Umbilical cord (tissue), 2 donors: ENCODE measurements around the gene PIK3R5. TPM values are rescaled to one million over a fixed set of nuclear protein-coding genes. Genes with fewer than 3 reads are reported as not detected.
"Not testable (repeated sequence)": the region's sequence is repeated elsewhere in the genome, so short reads cannot be mapped to it uniquely, and the experiment has no call there.

Experiments used
- DNase-seq: peaks from one replicate; pipeline ENCODE4 v3.0.0-alpha.2; 2015; ENCODE audit warnings: low spot score
- total RNA-seq: library from RNA; depleted of rRNA; stranded (reverse); fragments of >200 nt; gene quantifications from one replicate; pipeline ENCODE4 v1.2.3, GENCODE V29; 2014; ENCODE audit warnings: low replicate concordance; ENCODE audit not compliant: insufficient read depth

Gene PIK3R5
- total RNA-seq, 1 donor from 2014 or later, result 4.3 TPM

DNA sequence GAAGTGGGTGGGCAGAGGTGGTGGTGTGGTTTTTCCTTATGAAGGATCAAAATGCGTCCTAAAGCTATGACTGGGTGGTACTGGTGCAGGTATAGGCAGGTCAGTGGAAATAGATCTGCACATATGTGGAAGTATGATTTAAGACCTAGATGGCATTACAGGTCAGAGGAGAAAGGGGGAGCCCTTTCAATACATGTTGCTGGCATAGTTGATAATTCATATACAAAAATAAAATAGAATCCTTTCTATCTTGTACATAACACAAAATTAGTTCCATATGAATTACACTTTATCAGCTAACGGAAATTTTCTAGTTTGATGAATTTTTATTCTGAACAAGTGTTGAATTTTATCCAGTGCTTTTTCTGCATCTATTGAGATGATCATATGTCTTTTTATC, 20.8 kb upstream of the PIK3R5 start:
- no peak for DNase-seq

DNA sequence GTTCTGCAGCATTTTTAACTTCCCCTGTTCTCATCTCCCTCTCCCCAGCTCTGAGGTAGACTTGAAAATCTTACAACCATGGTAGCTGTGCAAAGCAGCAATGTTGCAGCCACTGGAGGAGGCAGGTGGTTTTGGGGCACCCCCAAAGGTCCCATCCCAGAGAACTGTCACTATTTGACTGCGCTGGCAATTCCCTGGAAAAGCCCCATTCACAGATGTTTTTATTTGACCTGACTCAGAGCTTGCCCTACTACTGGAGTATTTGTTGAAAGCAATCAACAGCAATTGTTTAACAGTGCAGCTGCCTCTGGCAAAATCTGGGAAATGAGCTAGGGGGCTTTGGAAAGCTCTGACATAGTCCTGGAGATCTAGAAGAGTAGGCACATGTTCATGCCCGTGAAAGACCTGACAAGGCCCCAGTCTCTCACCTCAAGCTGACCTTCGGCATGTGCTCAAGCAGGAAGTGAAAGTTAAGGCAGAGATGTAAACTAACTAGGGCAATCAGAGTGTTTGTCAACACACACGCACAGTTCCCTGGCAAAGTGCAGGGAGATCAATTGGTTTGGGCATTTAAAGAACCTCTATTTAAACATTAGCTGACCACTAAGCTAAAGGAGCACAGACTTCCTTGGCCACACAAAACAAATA, 19.7 kb upstream of the PIK3R5 start:
- no peak for DNase-seq

DNA sequence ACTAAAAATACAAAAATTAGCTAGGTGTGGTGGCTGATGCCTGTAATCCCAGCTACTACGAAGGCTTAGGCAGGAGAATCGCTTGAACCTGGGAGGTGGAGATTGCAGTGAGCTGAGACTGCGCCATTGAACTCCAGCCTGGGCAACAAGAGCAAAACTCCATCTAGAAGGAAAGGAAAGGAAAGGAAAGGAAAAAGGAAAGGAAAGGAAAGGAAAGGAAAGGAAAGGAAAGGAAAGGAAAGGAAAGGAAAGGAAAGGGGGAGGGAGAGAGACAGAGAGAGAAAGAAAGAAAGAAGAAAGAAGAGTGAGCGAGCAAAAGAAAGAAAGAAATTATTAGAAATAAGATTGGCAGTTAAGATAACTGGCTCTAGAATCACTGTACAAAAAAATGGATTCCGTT, 18.7 kb upstream of the PIK3R5 start:
- DNase-seq, result not testable (repeated sequence)

DNA sequence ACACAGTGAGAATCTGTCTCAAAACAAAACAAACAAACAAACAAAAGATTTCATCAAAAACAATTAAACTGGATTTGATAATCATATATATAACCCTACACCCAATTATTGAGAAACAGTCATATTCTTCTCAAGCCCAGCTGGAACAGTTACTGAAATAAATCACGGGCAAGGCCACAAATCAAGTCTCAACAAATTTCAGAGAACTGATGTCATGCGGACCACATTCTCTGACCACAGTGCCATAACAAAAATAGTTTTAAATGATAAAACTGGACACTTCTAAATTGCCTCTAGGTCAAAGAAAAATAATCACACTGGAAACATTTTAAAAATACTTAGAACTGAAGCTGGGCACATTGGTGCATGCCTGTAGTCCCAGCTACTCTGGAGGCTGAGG, 15.9 kb upstream of the PIK3R5 start:
- DNase-seq, result no peak

DNA sequence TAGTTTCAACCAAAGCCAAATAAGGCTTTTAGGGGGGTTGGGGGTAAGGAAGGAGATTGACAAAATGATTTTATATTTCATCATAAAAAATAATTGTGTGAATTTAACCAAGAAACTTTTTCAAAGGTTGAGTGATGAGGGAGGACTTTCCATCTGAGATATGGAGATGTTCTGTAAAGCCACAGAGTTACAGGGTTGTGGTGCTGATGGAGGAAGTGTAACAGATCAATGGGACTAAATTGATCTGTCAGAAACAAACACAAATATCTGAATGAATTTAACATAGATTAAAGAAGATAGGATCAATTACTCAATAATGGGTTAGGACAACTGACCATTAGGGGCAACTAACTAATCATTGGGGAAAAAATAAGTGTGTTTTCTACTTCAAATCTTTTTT, 14.2 kb upstream of the PIK3R5 start:
- no peak for DNase-seq

DNA sequence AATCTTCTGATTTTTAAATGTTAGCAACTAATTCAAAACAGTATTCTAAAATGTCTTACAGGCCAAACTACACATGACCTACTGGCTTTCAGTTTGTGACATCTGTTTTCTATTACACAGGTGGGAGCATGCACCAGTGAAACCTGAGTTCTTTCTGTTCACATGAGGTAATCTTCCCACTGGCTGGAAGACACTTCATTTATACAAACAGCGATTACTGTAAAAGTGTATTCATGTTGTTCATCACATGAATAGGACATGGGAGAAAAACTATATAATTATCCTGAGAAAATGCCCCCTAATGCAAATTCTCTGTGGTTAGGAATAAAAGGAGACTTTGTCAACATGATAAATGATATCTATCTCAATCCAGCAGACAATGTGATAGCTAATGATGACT, 11.1 kb upstream of the PIK3R5 start:
- no peak for DNase-seq

DNA sequence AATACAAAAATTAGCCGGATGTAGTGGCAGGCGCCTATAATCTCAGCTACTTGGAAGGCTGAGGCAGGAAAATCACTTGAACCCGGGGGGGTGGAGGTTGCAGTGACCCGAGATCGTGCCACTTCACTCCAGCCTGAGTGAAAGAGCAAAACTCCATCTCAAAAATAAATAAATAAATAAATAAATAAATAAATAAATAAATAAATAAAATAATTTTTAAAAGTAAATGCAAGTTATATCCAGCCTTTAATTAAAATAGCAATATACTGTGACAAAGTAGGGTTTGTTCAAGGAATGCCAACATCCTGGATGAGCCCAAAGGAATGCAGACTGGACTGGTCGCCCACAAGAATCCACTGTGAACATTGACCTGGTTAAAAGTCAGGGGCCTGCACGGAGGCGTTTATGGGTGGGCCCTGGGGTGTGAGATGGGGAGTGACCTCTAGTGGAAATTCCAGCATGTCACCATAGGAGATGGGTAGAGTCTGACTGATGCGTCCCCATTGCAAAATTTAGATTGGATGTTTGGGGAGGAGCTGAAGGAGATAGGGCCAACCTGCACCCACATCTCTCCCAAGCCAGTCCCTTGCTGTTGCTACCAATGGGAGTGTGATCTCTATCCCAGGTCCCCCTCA, 9.7 kb upstream of the PIK3R5 start:
- DNase-seq, result no peak

DNA sequence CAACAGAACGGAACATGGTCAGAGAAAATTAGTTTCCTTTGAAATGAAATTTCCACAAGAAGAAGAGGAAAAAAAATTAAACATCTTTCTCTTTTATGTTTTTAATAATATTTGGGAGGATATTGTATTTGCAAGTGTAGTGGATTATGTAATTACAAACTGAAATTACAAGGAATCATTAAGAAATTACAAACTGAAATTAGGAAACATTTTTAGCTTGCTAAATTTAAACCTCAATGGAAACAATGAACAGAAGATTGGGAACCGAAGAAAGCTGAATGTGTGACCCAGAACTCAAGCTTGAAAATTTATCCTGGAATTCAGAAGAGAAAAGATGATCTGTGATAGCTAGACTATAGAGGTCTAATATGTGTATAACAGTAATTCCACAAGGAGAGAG, 4.4 kb upstream of the PIK3R5 start:
- no peak for DNase-seq

DNA sequence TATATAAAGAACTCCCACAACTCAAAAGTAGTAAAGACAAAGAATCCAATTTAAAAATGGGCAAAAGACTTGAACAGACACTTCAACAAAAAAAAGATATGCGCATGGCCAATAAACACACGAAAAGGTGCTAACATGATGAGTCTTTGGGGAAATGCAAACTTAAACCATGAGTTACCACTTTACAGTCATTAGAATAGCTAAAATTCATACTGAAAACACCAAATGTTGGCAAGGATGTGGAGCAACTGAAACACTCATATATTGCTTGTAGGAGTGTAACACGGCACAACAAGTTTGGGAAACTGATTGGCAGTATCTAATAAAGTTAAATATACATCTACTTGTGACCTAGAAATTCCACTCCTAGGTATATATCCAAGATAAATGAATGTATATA, 3.0 kb upstream of the PIK3R5 start:
- DNase-seq, result no peak

DNA sequence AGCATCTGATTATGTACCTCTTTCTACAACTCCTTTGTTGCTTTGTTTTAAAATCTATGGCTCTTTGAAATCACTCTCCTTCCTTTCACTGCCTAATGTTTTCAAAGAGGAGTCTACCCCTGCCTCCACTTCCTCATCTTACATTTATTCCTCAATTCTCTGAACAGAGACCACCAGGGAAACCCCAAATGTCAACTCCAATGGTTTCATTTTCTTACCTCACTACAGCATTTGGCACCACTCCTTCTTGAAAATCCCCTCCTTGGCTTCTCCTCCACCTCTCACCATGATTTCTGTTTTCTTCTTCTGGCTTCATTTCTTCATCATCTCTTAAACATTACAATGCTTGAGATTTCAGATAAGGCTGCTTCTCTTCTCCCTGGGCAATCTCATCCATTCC, 2.4 kb upstream of the PIK3R5 start:
- DNase-seq, result no peak

DNA sequence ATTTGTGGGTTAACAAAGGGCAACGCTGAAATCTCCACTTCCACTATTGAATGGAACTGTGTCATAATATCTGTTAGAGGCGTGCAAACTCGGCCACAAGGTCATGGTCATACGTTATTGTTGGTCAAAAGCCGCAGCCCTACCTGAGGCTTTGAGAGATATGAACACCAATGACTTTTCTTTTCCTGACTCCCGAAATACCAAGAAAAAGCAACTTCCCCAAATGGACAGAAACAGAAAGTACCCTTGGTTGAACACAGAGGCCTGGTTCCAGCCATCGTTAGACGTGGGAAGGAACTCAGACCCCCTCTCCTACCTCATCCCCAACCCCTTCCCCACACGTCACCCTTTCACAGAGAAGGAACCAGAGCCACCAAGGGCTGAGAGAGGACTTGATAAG, 1.4 kb upstream of the PIK3R5 start:
- peak; percentile 17 for DNase-seq

DNA sequence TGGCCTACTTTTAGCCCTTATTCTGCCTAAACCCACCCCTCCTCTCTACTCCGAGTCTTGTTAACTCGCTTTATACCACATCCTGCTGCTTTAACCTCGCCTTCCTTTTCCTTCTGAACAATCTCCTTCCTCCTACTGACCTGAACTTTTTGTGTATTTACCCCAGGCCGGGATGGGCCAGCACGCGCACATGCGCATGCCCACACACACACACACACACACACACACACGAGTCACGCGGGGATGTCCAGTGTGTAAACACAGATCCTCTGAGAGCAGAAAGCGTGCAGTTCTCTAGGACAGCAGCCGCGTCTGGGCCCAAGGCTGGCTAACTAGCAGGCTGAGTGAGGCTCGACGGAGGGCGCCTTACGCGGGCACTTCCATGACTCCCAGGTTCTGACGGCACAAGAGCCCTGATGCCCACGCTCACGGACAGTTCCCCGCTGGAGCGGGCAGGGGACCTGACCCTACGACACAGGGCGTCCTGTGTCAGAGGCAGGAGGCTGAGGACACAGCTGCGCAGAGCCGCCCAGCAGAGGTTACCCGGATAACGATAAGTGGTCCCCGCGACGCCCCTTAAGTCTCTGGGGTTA, 610 bp downstream of the PIK3R5 start:
- peak; percentile 3 for DNase-seq

DNA sequence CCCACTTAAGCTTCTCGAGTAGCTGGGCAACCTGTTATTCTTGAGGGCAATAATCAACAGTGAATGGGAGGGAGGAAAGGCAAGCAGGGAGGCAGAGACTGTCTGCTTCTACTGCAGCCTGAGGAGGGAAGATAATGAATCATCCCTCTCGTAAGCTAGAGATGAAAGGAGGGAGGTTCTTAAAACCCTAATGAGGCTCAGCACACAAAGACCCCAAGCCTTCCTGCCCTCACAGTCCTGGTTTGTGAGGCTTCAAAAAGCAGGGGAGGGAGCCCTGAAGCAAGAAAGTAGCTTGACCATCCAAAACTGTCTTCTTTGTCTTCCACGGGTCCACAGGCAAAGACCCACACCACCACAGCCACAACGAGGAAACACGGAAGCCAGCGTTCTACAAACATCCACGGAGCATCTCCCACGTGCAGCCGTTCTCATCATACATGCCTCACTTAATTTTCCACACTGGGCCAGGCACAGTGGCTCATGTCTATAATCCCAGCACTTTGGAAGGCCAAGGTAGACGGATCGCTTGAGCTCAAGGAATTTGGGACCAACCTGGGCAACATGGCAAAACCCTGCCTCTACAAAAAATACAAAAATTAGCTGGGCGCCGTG, 1.8 kb downstream of the PIK3R5 start:
- DNase-seq, result no peak

DNA sequence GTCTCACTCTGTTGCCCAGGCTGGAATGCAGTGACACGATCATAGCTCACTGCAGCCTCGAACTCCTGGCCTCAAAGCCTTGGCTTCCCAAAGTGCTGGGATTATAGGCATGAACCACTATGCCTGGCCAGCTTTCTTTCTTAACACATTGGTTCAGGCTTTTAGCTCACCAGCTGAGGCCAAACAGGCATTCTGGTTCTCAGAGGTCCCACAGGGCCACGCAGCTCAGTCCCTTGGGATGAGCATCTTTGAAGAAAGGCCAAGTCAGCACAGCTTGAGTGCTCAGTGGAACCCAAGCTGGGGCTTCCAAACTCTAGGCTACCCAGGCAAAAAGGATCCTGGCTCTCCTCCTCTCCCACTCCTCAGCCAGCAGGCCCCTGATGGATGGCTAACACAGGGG, 2.5 kb downstream of the PIK3R5 start:
- no peak for DNase-seq

DNA sequence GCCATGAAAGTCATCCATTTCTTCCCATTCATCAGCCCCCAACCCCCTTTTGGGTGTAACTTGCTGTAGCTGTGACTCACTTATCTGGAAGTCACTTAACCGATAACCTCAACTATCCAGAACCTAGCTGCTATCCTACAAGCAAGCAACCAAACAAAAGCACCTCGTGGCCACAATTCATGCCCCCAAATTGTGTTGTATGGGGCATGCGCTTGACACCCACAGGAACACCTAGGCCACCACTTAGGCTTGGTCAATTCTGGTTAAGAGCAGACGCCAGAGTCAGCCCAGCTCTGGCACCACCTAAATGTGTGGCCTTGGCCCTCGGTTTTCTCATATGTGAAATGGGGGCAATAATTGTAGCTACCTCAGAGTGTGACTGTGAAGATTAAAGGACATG, 3.7 kb downstream of the PIK3R5 start:
- DNase-seq, result no peak

DNA sequence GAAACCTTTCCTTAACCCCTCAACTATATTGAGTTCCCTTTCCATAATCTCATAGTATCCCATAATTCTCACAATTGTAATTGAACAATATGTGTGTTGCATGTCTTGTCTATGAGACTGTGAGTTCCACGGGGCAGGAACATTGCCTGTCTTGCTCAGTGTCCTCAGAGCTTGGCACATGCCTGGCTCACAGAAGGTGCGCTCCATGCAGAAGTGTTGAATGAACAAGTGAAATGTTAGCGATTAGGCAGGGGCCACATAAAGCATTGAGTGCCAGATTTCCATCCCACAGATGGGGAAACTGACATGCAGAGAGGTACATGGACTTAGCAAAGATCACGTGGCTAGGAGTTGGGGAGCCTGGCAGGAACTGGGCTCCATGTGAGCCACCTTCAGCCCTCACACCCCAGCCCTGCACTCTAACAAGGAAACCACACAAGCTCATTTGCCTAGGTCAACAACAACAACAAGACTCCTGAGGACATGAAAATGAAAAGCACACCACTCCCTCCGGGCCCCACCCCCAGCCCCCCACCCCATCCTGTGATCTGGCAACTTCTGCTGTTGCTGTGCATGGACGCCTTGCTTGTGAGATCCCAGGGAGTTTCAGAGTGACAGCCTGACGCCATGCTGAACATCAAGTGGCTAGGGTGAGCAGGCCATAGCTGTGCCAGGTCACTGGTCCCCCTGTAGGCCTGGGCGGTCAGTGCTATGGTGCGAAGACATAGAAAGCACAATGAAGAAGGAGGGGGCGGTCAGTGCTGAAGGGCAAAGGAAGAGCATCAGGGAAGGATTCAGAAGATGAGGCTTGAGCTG, 5.0 kb downstream of the PIK3R5 start:
- DNase-seq, result no peak

DNA sequence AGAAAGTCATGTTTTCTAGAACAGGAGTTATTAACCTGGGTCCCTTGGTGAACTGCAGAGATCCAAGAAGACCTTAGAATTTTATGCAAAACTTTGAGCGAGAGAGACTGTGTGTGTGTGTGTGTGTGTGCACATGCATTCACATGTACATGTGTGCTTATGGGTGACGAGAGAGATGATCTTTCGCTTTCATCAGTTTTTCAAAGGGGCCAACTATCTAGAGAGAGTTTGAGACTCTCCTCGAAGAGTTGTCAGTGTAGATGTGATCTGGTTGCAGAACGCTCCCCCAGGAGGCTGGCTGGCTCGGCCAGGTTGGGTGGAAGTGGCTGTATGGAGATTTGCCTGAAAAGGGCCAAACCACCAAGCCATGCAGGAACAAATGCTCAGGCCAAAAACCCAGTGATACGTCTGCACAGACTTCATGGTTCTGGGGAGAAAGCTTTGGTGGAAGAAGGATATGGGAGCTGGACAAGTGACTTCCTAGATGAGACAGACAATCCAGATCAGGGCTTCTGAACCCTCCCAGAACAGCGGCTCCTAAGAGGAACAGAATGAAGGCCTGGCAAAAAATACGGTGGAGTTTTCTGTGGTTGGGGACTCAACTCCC, 6.1 kb downstream of the PIK3R5 start:
- no peak for DNase-seq

DNA sequence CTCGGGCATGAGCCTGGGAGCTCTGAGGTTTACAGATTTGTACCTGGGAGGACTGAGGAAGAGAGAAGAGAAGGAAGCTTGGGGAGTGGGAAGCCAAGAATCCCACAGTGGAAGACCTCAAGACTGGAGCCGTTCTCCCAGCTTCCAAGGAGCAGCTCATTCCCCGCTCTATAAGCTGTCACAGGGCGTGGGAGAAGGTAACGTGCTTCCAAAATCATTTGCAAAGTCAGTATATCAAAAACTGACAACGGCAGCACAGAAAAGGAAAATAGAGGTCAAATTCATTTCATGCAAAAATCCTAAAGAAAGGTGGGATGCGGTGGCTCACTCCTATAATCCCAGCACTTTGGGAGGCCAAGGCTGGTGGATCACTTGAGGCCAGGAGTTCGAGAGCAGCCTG, 7.8 kb downstream of the PIK3R5 start:
- DNase-seq, result no peak

DNA sequence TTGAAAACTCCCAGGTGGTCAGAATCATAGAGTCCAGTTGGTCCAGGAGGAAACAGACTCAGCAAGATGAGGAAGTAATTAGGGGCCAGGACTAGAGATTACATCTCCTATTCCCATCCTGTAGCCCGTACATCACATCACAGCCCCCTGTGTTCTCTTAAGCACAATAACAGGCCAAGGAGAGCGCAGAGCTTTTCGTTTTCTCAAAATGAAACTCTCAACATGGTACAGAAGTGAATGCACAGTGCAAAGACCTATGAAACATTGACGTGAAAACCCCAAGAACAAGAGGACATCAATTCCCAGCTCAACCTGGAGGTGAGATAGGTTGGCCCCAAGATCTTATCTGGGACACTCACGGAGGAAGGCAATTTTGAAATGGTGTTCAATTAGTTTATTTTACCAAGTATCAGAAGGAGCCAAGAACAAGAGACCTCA, 9.0 kb downstream of the PIK3R5 start:
- DNase-seq, result no peak

DNA sequence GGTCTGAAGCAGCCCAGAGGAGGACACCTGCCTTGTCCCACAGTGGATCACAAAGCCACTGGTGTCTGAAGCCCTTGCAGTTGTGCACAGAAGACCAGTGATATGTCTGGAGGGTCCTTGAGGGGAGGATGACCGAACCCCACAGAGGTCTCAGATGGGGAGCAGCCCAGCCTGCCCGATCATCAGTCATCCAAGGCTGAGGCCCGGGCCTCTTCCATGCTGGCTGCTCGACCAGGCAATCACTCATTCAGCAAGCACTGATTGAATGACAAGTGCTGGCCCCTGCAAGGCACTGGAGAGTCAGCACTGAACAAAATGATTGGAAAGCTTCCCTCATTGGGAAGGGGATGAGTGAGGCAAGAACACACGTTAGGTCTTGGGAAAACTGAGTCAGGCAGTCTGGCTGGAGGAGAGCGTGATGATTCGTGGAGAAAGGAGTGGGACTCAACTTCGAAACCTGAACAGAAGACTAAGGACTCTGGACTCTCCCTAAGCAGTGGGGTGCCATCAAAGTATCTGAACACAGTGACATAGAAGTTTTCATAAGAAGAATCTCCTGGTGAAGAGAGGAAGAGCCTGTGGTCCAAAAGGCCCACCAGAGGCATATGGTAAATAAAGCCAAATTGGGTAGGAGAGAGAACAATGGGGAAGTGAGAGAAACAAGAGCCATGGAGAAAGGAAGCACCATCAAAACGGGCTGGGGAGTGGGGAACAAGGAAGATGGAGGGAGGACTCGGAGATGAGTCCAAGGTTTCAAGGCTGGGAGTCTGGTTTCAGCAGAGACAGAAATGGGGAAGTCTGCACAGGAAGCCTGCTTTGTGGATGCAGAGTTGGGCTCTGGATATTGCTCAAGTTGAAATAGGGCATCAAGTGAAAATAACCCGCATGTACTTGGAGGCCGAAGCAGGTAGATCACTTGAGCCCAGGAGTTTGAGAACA, 10.2 kb downstream of the PIK3R5 start:
- DNase-seq, result peak; percentile 47

DNA sequence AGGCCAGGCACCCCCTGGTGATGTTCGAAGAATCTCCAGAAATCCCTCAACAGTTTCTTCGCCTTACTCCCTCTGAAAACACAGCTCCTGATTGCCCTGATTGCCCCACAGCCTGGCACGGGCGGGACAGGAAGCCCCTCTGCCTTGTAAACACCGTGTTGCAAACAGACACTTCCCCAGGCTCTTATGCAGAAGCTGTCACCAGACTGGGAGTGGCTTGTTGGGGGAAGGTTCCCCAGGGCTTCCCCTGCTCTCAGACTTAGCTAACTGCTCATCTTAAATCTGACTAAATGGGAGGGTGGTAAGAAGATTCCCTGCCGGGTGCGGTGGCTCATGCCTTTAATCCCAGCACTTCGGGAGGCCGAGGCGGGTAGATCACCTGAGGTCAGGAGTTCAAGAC, 11.2 kb downstream of the PIK3R5 start:
- DNase-seq, result peak; percentile 32
